ENCODE measurements around the gene MED27. TPM values are rescaled to one million over a fixed set of nuclear protein-coding genes. Genes with fewer than 3 reads are reported as not detected.

MED27 gene
- total and polyA plus RNA-seq, 2 of the 8 experiments (the other 6 are each of a cell fraction or from before 2014, with no cell fraction given) = 29.9 to 56.5 TPM

- TF ChIP-seq, protein P1, sequence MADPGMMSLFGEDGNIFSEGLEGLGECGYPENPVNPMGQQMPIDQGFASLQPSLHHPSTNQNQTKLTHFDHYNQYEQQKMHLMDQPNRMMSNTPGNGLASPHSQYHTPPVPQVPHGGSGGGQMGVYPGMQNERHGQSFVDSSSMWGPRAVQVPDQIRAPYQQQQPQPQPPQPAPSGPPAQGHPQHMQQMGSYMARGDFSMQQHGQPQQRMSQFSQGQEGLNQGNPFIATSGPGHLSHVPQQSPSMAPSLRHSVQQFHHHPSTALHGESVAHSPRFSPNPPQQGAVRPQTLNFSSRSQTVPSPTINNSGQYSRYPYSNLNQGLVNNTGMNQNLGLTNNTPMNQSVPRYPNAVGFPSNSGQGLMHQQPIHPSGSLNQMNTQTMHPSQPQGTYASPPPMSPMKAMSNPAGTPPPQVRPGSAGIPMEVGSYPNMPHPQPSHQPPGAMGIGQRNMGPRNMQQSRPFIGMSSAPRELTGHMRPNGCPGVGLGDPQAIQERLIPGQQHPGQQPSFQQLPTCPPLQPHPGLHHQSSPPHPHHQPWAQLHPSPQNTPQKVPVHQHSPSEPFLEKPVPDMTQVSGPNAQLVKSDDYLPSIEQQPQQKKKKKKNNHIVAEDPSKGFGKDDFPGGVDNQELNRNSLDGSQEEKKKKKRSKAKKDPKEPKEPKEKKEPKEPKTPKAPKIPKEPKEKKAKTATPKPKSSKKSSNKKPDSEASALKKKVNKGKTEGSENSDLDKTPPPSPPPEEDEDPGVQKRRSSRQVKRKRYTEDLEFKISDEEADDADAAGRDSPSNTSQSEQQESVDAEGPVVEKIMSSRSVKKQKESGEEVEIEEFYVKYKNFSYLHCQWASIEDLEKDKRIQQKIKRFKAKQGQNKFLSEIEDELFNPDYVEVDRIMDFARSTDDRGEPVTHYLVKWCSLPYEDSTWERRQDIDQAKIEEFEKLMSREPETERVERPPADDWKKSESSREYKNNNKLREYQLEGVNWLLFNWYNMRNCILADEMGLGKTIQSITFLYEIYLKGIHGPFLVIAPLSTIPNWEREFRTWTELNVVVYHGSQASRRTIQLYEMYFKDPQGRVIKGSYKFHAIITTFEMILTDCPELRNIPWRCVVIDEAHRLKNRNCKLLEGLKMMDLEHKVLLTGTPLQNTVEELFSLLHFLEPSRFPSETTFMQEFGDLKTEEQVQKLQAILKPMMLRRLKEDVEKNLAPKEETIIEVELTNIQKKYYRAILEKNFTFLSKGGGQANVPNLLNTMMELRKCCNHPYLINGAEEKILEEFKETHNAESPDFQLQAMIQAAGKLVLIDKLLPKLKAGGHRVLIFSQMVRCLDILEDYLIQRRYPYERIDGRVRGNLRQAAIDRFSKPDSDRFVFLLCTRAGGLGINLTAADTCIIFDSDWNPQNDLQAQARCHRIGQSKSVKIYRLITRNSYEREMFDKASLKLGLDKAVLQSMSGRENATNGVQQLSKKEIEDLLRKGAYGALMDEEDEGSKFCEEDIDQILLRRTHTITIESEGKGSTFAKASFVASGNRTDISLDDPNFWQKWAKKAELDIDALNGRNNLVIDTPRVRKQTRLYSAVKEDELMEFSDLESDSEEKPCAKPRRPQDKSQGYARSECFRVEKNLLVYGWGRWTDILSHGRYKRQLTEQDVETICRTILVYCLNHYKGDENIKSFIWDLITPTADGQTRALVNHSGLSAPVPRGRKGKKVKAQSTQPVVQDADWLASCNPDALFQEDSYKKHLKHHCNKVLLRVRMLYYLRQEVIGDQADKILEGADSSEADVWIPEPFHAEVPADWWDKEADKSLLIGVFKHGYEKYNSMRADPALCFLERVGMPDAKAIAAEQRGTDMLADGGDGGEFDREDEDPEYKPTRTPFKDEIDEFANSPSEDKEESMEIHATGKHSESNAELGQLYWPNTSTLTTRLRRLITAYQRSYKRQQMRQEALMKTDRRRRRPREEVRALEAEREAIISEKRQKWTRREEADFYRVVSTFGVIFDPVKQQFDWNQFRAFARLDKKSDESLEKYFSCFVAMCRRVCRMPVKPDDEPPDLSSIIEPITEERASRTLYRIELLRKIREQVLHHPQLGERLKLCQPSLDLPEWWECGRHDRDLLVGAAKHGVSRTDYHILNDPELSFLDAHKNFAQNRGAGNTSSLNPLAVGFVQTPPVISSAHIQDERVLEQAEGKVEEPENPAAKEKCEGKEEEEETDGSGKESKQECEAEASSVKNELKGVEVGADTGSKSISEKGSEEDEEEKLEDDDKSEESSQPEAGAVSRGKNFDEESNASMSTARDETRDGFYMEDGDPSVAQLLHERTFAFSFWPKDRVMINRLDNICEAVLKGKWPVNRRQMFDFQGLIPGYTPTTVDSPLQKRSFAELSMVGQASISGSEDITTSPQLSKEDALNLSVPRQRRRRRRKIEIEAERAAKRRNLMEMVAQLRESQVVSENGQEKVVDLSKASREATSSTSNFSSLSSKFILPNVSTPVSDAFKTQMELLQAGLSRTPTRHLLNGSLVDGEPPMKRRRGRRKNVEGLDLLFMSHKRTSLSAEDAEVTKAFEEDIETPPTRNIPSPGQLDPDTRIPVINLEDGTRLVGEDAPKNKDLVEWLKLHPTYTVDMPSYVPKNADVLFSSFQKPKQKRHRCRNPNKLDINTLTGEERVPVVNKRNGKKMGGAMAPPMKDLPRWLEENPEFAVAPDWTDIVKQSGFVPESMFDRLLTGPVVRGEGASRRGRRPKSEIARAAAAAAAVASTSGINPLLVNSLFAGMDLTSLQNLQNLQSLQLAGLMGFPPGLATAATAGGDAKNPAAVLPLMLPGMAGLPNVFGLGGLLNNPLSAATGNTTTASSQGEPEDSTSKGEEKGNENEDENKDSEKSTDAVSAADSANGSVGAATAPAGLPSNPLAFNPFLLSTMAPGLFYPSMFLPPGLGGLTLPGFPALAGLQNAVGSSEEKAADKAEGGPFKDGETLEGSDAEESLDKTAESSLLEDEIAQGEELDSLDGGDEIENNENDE (IDR thresholded peaks at IDR 0.05; ENCODE audit: insufficient replicate concordance, low read length) = no peak
- TF ChIP-seq, protein P2, sequence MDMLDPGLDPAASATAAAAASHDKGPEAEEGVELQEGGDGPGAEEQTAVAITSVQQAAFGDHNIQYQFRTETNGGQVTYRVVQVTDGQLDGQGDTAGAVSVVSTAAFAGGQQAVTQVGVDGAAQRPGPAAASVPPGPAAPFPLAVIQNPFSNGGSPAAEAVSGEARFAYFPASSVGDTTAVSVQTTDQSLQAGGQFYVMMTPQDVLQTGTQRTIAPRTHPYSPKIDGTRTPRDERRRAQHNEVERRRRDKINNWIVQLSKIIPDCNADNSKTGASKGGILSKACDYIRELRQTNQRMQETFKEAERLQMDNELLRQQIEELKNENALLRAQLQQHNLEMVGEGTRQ (IDR thresholded peaks at IDR 0.05; ENCODE audit: low read length) = no peak
- TF ChIP-seq SP1 (IDR thresholded peaks at IDR 0.05; ENCODE audit: low read depth, low read length) (no peak), SIRT6 (IDR thresholded peaks at IDR 0.05; ENCODE audit: low read length) (no peak), CREB1 (IDR thresholded peaks at IDR 0.05) (no peak), BCL11A (IDR thresholded peaks at IDR 0.05; ENCODE audit: low read depth in 2 of 2, low read length in 2 of 2) (no peak), TAF7 (optimal IDR thresholded peaks at IDR 0.05; ENCODE audit: borderline replicate concordance, low read depth, low read length) (no peak), KDM4A (IDR thresholded peaks at IDR 0.05; ENCODE audit: low read depth, low read length, severe bottlenecking) (no peak), ASH2L (IDR thresholded peaks at IDR 0.05; ENCODE audit: low read length) (no peak), CBX8 (IDR thresholded peaks at IDR 0.05; ENCODE audit: borderline replicate concordance, low read depth, low read length) (no peak), GABPA (IDR thresholded peaks at IDR 0.05; ENCODE audit: borderline replicate concordance, insufficient read depth, low read length) (no peak), JUN (IDR thresholded peaks at IDR 0.05; ENCODE audit: low read depth, low read length) (no peak)
Measured at GRCh38 chr9:132001567-132001966, 78.1 kb downstream of the MED27 start (continued).
